Non-pigmented ciliary epithelial cell (primary cell): ENCODE data around the gene GRK5.

Experiments
- DNase-seq: peaks from one replicate; pipeline ENCODE4 v3.0.0-alpha.2; 2010; ENCODE audit warnings: low read depth

GRK5 gene

GRCh38 chr10:119444866-119445265, 237.5 kb downstream of the GRK5 start:
- DNase-seq: no peak

GRCh38 chr10:119445311-119445934, 238.1 kb downstream of the GRK5 start:
- peak; percentile 23 for DNase-seq

- no peak for DNase-seq
Measured at GRCh38 chr10:119445935-119446317, 238.6 kb downstream of the GRK5 start.

GRCh38 chr10:119446441-119447277, 239.3 kb downstream of the GRK5 start:
- no peak for DNase-seq

GRCh38 chr10:119447421-119447820, 240.1 kb downstream of the GRK5 start:
- DNase-seq: no peak

- DNase-seq: no peak
Measured at GRCh38 chr10:119447823-119448546, 240.6 kb downstream of the GRK5 start.

- no peak for DNase-seq
Measured at GRCh38 chr10:119448628-119449584, 241.5 kb downstream of the GRK5 start.

GRCh38 chr10:119449760-119450461, 242.5 kb downstream of the GRK5 start:
- peak; percentile 9 for DNase-seq

GRCh38 chr10:119450606-119451299, 243.4 kb downstream of the GRK5 start:
- no peak for DNase-seq

- DNase-seq: no peak
Measured at GRCh38 chr10:119451300-119451896, 244.0 kb downstream of the GRK5 start.

GRCh38 chr10:119452396-119452795, 245.0 kb downstream of the GRK5 start:
- DNase-seq: no peak

- no peak for DNase-seq
Measured at GRCh38 chr10:119453313-119453712, 245.9 kb downstream of the GRK5 start.

GRCh38 chr10:119454316-119454715, 246.9 kb downstream of the GRK5 start:
- no peak for DNase-seq

- DNase-seq: no peak
Measured at GRCh38 chr10:119454990-119455389, 247.6 kb downstream of the GRK5 start.

- no peak for DNase-seq
Measured at GRCh38 chr10:119455609-119456434, 248.5 kb downstream of the GRK5 start.

GRCh38 chr10:119456435-119456810, 249.1 kb downstream of the GRK5 start:
- DNase-seq: no peak

GRCh38 chr10:119457966-119458766, 250.8 kb downstream of the GRK5 start:
- no peak for DNase-seq

GRCh38 chr10:119459681-119460340, 252.4 kb downstream of the GRK5 start:
- no peak for DNase-seq
